ENCODE measurements around the gene CTAGE1.
"Not testable (repeated sequence)": the region's sequence is repeated elsewhere in the genome, so short reads cannot be mapped to it uniquely, and the experiment has no call there.

DNA sequence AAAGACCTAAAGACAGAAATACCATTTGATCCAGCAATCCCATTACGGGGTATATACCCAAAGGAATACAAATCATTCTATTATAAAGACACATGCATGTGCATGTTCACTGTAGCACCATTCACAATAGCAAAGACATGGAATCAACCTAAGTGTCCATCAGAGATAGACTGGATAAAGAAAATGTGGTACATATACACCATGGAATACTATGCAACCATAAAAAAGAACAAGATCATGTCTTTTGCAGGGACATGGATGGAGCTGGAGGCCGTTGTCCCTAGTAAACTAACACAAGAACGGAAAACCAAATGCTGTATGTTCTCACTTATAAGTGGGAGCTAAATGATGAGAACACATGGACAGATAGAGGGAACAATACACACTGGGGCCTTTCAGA is 33.1 kb upstream of the CTAGE1 start:
- TF ChIP-seq, protein P1, sequence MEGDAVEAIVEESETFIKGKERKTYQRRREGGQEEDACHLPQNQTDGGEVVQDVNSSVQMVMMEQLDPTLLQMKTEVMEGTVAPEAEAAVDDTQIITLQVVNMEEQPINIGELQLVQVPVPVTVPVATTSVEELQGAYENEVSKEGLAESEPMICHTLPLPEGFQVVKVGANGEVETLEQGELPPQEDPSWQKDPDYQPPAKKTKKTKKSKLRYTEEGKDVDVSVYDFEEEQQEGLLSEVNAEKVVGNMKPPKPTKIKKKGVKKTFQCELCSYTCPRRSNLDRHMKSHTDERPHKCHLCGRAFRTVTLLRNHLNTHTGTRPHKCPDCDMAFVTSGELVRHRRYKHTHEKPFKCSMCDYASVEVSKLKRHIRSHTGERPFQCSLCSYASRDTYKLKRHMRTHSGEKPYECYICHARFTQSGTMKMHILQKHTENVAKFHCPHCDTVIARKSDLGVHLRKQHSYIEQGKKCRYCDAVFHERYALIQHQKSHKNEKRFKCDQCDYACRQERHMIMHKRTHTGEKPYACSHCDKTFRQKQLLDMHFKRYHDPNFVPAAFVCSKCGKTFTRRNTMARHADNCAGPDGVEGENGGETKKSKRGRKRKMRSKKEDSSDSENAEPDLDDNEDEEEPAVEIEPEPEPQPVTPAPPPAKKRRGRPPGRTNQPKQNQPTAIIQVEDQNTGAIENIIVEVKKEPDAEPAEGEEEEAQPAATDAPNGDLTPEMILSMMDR (IDR thresholded peaks at IDR 0.05), result not testable (repeated sequence)
- TF ChIP-seq POLR2A (IDR thresholded peaks at IDR 0.05), result not testable (repeated sequence)

Measured in lower leg skin (tissue), 3 donors.